Eye (tissue), 1 donor: ENCODE measurements around the gene ERGIC3.
A peak's percentile ranks its signal among the peaks of the same experiment; 100 is the strongest.
"Not testable (repeated sequence)": the region's sequence is repeated elsewhere in the genome, so short reads cannot be mapped to it uniquely, and the experiment has no call there.

Experiments used
- DNase-seq: peaks from one replicate; pipeline ENCODE4 v3.0.0-alpha.2; 2015

Gene ERGIC3

DNA sequence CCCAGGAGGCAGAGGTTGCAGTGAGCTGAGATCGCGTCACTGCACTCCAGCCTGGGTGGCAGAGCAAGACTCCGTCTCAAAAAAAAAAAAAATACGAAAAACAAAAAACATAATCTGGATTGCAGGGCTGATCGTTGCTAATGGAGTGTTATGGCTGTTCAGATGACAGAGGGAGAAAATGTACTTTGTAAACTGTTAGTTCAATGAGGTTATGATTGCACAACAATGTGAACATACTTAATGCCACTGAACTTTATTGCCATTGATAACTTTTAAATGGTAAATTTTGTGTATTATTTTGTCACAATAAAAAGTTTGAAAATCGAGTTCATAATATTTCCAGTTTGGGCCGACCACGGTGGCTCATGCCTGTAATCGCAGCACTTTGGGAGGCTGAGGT lies 22.9 kb upstream of the ERGIC3 start:
- DNase-seq: no peak

DNA sequence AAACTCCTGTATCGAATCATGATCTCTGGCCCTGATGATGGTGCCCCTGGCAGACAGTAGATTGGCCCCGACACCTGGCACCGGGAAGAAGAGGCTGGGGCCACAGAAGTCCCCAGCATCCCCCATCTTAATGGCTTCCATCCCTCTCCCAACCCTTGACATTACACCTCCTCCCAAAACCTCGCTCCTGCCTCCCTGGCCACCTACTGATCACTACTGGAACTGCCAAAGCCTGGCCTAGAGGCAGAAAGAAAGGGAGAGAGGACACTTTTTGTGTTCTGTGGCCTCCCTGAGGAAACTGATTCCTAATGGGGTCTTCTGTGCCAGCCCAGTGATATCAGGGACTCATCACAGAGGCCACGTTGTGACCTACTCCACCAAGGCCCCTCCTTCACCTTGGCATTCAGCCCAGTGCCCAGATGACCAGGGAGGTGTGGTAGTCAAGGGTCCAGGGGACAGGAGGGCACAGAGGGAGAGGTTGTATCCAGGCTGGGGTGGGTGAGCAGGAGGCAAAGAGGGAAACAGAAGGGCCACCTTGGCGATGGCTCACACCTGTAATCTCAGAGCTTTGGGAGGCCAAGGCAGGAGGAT lies 18.5 kb upstream of the ERGIC3 start:
- DNase-seq: no peak

DNA sequence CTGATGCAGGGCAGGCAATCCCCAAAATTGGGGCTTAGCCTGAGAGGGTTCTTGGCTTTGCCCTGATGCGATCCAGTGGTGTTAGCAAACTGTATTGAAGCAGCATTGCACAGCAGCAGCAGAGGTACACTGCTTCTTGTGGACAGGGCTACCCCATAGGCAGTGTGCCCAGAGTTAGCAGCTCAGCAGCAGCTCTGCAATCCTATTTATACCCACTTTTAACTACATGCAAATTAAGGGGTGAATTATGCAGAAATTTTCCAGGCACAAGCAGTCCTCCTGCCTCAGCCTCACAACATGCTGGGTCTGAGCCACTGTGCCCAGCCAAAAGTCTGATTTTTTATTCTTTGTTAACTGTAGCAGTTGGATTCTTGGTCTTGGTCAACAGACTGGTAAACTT lies 16.2 kb upstream of the ERGIC3 start:
- no peak for DNase-seq

DNA sequence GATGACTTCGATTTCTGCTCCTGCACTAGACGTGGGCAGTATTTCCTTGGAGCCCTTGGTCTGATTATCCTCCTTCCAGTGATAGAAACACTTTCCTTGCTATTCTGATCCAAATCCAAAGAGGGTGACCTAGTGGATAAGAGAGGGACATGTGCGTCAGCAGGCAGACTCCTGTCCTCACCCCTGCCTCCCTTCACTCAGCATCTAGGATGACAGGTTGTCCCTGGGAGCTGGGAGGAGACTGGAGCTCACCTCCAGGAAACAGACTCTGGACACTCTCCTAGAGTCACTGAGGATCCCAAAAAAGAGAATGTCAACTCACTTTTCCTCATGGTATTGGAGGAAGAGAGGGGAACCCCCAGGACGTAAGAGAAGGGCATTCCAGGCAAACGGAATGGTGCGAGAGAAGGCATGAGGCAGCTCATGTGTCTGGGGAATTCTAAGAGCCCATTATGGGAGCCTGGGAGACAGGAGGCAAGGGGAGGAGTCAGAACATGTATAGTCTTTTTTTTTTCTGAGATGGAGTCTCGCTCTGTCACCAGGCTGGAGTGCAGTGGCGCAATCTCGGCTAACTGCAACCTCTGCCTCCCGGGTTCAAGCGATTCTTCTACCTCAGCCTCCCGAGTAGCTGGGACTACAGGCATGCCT lies 14.6 kb upstream of the ERGIC3 start:
- no peak for DNase-seq

DNA sequence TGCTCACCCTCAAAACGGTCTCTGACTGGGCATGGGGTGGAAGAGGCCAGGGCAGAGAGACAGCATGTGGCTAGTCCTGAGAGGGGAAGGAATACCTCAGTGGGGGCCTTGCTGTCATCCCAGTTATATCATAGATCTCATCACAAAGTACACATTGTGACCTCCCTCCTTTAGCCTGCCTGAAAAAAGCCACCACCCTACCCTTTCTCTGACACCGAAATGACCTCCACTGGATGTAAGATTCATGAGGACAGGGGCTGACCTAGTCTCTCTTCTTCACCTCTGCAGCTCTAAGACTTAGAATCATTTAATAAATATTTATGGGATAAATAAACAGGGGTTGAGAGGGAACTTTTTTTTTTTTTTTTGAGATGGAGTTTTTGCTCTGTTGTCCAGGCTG lies 12.3 kb upstream of the ERGIC3 start, which contains the start of gene C20orf173:
Gene C20orf173, minus strand, starts transcription at position 101 of the 400 bp plus-strand sequence. CDS start 279 bp downstream, outside the sequence.
- no peak for DNase-seq

DNA sequence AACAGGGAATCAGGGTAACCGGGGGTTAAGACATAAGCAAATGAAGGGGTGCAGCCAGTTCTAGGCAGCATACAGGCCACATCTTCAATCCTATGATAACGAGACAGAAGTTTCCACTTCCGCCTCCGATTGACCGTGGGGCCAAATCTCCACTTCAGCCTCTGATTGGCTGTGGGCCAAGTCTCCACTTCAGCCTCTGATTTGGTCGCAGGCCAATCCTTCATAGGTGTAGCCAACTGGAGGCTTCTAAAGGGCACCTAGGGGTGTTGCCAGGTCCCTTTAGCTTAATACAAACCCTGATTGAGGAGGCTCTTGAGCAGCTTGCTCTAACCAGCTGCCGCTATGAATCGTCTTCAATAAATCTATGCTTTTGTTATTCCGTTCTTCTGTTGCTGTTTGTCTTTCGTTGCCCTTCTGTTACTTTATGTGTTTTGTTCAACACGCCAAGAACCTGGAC lies 2.1 kb upstream of the ERGIC3 start:
- DNase-seq: peak; percentile 84

DNA sequence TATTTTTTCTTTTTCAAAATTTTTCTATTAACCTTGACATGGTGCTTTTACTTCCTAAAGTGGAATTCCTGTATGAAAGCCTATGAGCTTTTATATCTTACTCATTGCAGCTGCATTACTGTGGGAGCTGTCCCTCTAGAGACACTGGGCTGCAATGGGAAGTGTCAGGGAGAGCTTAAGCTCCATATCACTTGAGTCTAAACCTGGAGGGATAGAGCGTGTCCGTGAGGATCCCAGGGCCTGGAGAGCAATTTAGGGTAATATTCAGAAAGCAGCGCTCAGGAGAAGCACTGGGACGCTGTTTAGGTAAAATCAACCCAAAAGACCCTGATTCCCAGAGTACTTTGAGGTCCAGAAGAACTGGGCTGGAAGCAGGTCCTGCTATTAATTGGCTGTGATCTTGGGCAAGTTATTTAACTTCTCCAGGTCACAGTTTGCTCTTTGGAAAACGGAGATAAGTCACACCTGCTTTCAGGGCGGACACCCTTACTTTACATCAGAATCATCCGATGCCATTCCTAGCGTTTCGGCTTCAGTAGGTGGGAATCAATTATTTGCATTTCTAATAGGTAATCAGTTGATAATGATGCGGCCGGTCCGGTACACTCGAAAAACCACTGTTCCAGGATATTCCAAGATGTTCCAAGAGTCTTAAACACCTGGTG lies 628 bp upstream of the ERGIC3 start:
- DNase-seq: no peak

DNA sequence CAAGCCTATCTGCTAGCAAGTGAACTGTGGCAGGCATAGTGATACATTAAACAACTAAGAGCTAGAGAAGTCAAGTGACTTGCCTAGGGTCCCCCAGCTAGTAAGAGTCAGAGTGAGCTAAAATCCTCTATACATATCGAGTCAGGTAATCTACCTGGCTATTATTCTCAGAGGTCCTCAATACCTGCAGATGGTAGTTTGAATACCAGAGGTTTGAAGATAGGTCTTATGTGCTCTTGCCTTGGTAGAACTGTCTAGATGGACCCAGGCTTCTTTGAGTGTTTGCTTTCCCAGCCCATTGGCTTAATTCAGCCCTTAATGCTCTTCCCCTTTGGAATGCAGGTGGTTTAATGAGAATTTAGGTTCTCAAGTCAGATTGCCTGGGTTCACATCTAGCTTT lies 1.1 kb downstream of the ERGIC3 start:
- no peak for DNase-seq

DNA sequence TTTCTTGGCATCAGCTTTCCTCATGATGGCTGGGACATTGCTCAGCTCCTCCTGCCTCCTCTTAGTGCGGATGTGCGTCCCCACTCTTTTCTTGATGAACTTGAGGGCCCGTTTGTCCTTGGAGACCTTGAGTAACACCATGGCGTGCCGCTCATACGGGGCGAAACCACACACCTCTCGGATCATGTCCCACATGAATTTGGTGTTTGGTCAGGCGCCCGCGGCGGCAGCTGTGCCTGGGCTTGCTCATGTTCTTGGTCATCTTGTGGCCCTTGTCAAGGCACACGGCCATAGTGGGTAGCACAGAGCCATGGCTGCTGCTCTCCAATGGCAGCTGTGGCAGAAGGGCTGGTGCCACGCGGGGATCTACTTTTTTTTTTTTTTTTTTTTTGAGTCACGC lies 2.6 kb downstream of the ERGIC3 start:
- DNase-seq: no peak

DNA sequence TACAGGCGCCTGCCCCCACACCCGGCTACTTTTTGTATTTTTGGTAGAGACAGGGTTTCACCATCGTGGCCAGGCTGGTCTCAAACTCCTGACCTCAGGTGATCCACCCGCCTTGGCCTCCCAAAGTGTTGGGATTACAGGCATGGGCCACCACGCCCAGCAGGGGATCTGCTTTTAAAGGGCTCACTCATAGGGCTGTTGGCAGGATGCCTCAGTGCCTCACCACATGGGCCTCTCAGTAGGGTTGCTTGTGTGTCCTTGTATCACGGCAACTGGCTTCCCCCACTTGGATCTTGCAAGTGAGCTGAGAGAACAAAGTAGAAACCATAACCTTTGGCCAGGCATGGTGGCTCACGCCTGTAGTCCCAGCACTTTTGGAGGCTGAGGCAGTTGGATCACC lies 3.1 kb downstream of the ERGIC3 start:
- DNase-seq: not testable (repeated sequence)

DNA sequence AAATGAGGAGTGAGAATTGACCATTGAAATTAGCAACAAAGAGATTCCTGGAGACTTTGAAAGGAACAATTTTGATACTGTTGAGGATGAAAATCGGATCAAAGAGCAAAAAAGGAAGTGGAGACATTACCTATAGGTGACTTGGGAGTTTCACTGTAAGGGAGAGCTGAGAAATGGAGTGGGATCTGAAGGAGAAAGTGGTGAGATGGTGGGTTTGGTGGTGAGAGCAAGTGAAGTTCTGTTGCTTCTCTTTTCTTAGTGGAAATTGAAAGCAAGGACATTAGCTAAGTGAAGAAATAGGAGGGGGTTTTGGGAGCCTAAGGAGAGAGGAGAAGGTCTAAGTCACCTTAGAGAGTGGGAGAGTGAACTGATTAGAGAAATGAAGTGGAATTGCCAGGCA lies 4.2 kb downstream of the ERGIC3 start:
- no peak for DNase-seq

DNA sequence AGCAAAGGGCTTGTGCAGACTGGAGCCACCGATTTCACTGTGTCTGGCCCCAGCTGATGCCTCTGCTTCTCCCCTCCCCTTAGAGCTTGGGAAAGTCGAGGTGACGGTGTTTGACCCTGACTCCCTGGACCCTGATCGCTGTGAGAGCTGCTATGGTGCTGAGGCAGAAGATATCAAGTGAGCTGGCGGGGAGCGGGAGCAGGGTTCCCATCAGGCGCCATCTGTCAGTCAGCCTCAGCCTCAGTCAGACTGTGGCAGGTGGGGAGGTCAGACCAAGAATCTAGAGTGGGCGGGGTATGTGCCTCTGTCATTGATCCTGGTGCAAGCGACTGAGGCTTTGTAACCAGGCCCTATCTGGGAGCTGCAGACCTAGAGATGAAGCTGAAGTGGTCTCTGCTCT lies 5.5 kb downstream of the ERGIC3 start:
- peak; percentile 61 for DNase-seq

DNA sequence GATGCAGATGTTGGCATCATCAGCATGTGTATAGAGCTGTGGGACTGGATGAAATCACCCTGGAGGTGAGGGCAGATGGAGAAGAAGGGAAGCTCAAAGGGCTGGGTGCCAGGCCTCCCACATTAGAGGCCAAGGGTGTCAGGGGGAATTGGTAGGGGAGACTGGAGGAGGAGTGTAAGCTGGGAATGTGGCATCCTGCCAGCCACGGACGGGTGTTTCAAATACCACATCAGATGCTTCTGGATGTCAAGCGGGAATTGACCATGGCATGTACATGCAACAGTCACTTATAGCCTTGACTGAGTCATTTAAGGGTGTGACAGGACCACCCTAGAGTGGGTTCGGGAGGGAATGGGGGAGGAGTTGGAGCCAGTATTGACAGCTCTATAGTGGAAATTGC lies 9.6 kb downstream of the ERGIC3 start:
- no peak for DNase-seq

DNA sequence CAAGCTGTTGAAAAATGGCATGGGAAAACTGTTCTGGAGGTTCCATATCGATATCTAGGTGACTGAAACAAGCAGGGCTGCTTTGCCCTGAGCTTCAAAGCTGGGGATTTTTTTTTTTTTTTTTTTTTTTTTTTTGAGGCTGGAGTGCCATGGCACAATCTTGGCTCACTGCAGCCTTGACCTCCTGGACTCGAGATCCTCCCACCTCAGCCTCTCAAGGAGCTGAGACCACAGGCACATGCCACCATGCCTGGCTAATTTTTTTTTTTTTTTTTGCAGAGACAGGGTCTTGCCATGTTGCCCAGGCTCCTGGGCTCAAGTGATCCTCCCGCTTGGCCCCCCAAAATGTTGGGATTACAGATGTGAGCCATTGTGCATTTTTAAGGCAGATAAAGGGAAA lies 11.0 kb downstream of the ERGIC3 start:
- DNase-seq: no peak

DNA sequence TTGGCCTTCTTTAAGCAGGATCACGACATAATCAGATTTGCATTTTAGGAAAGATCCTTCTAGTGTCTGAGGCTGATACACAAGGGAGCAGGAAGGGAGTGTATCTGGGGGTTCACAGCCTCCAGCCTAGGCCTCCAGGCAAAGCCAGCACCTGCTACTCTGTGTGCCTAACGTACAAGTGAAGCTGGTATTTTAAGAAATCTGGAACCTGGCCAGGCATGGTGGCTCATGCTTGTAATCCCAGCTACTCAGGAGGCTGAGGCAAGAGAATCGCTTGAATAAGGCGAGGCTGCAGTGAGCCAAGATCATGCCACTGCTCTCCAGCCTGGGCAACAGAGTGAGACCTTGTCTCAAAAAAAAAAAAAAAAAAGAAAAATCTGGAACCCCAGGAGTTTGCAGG lies 13.6 kb downstream of the ERGIC3 start:
- not testable (repeated sequence) for DNase-seq

DNA sequence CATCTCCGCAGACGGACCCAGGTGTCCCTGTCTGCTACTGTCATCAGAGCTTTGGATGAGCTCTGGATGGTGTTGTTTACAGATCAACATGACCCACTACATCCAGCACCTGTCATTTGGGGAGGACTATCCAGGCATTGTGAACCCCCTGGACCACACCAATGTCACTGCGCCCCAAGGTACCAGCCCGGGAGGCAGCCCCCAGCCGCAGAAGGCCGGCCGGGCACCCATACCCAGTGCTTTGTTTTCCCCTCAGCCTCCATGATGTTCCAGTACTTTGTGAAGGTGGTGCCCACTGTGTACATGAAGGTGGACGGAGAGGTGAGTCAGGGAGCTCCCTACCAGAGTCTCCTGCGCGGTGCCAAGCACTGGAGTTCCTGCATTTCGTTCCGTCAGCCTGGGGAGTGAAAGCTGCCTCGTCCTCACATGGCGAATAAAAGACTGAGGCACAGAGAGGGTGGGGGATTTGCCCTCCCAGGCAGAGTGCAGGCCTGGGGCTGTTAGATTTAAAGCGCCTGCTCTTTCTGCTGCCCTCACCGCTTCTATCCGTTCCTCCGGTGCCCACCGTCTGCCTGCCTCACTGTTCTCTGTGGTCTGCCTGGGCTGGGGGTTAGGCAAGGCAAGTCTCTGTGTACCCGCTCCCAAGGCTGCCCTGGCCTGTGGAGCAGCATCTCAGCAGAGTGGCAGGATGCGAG lies 14.2 kb downstream of the ERGIC3 start:
- DNase-seq: no peak

DNA sequence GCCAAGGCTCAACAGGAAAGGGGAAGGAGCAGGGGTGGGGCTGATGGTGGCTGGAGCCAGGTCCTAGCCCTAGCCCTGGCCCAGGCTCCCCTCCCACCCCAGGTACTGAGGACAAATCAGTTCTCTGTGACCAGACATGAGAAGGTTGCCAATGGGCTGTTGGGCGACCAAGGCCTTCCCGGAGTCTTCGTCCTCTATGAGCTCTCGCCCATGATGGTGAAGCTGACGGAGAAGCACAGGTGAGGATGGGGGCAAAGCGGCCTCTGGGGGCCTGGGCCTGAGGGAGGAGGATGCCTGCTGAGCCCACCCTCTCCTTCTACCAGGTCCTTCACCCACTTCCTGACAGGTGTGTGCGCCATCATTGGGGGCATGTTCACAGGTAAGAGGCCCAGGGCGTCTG lies 15.0 kb downstream of the ERGIC3 start:
- no peak for DNase-seq

DNA sequence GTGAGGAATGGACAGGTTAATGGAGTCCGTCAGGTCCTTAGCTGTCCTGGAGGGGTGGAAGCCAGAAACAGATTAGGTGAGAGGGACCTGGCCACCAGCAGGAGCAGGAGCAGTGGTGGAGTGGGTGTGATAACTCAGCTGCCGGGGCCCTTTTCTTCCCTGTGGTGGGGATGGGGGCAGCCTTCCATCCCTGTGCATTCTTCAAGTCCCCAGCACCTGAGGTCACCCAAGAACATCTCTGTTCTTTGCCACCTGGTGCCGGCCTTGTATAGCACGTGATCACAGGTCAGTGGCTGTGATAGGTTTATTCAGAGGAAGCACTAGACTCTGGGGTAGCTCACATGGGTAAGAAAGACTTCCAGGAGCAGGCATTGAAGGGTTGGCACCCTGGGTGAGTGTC lies 16.6 kb downstream of the ERGIC3 start:
- DNase-seq: no peak

DNA sequence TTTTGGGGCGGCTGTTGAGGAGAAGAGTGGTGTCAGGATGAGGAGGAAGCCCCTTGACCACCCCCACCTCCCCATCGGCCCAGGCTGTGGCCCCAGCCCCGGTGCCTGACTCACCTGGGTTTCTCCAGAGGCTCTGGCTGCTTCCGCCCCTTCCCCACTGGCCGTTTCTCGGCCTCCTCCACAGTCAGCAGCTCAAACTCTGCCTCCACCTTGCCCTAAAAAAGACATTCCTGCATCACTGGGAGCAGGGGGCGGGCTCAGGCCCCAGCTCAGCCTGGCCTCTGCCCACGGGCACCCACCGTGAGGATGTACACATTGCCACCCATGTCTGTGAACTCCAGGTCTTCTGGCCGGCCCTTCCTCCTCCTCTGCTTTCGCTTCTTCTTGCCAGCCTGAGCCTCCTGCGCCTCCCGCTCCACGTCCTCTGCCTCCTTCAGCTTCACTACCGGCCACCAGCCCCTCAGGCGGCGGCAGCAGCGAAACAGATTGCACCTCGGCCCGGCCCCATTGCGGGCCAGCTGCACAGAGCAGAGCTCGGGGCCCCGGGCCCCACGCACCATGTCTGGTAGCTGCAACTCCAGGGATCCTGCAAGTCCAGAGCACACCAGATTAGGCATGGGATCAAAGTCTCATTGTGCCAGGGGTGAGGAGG lies 17.3 kb downstream of the ERGIC3 start:
- no peak for DNase-seq

DNA sequence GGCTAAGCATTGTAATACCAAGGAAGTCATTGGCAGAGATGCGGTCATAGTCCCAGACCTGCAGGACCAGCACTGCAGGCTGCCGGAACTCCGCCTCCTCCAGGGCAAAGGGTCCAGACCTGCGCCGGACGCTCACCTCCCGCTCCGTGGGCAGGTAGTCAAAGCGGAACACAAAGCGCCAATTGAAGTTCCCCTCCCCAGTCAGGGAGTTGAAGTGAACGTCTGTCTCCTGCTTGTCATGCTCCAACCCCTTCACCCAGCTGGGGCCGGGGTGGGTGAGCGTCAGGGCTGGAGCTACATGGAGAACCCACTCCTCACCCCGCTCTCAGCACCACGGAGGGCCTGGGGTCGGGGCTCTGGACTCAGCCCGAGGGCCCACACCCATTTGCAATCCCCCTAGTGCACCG lies 18.2 kb downstream of the ERGIC3 start:
- DNase-seq: no peak

DNA sequence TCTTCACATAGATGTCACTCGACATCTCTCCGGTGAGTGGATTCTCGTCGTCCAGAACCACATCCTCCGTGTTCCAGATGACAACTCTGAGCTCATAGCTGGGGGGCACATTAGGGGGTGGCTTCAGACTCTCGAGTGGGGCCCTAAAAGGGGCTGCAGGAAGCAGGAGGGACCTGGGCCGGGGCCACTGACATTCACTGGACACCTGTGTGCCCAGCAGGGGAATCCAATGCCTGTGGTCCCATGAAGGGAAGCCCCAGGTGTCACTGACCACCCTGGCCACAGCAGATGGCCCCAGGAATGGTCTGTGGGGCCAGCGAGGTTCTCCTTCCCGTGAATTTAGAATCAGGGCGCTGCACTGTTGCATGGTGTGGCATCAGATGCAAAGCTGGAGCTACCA lies 18.7 kb downstream of the ERGIC3 start:
- no peak for DNase-seq

DNA sequence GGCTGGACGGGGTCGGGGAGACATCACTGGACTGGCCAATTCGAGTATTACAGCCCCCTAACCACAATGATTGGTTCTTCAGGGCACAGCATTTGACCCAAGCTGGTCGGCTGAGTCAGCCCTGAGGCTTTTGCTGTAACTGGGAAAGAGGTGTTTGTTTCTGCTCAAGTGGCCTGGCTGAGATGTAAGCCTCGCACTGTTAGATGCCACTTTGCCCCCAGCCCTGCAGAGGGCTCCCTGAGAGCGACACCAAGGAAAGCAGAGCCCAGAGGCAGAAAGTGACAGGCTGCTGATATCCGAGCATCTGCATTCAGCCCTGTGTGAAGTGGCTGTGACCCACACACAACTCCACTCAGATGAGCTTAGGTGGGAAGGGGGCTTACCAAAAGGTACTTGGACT lies 19.4 kb downstream of the ERGIC3 start:
- peak; percentile 65 for DNase-seq

DNA sequence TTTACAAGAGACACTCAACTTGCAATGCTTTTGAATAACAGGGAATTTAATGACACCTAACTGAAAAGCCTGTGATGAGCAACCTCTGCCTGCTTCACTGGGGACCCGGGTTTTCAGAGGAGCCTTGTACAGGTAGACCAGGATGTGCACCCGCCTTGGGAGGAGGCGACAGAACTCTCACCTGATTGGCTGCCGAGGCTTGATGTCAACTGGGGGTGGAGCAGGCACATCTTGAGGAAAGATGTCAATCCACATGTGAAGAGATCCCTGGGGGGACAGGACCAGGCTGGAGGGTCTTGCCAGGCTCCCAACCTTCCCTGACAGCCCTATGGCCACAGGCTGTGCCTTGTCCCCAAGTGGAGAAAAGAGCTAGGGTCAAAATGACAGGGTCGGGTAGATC lies 19.8 kb downstream of the ERGIC3 start:
- no peak for DNase-seq
